Bronchial epithelial cell (primary cell): ENCODE results near the gene ZBTB7B. TPM values are rescaled to one million over a fixed set of nuclear protein-coding genes. Genes with fewer than 3 reads are reported as not detected.

Experiments
- DNase-seq: peaks from one replicate; pipeline ENCODE4 v3.0.0-alpha.2; 2010; ENCODE audit warnings: low read depth
- FAIRE-seq: peaks from 2 replicates; lab custom pipeline; 2011; peaks lifted over from hg19 to GRCh38; lab: Jason Lieb, UNC
- H3K27me3 ChIP-seq: 2 replicates; pipeline ENCODE4 v1.5.1; 2011; ENCODE audit warnings: low read length; ENCODE audit not compliant: control insufficient read depth, insufficient read depth
- H3K36me3 ChIP-seq: 2 replicates; pipeline ENCODE4 v1.5.1; 2011; ENCODE audit warnings: low read length; ENCODE audit not compliant: control insufficient read depth, insufficient read depth
- H3K4me3 ChIP-seq: 2 replicates; pipeline ENCODE4 v1.5.1; 2011; ENCODE audit warnings: mild to moderate bottlenecking, low read depth, low read length, control low read depth
- total RNA-seq: library from RNA; depleted of rRNA; stranded (reverse); fragments of >200 nt; gene quantifications from 2 replicates; pipeline ENCODE4 v1.2.1, GENCODE V29; 2014
- TF ChIP-seq, protein P1 (sequence below): IDR thresholded peaks from 2 replicates; pipeline ENCODE4 v1.5.1; 2011; ENCODE audit warnings: mild to moderate bottlenecking, moderate library complexity, low read length, control low read depth, inconsistent platforms; ENCODE audit not compliant: insufficient read depth, severe bottlenecking

Gene ZBTB7B
- total RNA-seq, 1 donor from 2014 or later = 46.1 TPM

DNA sequence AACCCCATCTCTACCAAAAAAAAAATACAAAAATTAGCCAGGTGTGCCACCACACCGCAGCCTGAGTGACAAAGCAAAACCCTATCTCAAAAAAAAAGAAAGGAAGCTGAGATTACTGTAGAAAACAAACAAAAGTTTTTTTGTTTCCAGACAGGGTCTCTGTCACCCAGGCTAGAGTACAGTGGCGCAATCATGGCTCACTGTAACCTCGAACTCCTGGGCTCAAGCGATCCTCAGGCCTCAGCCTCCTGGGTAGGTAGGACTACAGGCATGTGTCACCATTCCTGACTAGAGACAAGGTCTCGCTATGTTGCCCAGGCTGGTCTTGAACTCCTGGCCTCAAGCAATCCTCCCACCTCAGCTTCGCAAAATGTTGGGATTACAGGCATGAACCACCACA, 38.2 kb upstream of the ZBTB7B start:
- H3K36me3 ChIP-seq = peaks cover 41% of the 10 kb centered on the region
- H3K27me3 ChIP-seq = no peaks in the 10 kb centered on the region
- DNase-seq (no peak), FAIRE-seq (no peak)
- H3K4me3 ChIP-seq = no peak overlapping the region
- TF ChIP-seq, protein P1, sequence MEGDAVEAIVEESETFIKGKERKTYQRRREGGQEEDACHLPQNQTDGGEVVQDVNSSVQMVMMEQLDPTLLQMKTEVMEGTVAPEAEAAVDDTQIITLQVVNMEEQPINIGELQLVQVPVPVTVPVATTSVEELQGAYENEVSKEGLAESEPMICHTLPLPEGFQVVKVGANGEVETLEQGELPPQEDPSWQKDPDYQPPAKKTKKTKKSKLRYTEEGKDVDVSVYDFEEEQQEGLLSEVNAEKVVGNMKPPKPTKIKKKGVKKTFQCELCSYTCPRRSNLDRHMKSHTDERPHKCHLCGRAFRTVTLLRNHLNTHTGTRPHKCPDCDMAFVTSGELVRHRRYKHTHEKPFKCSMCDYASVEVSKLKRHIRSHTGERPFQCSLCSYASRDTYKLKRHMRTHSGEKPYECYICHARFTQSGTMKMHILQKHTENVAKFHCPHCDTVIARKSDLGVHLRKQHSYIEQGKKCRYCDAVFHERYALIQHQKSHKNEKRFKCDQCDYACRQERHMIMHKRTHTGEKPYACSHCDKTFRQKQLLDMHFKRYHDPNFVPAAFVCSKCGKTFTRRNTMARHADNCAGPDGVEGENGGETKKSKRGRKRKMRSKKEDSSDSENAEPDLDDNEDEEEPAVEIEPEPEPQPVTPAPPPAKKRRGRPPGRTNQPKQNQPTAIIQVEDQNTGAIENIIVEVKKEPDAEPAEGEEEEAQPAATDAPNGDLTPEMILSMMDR = no peak

DNA sequence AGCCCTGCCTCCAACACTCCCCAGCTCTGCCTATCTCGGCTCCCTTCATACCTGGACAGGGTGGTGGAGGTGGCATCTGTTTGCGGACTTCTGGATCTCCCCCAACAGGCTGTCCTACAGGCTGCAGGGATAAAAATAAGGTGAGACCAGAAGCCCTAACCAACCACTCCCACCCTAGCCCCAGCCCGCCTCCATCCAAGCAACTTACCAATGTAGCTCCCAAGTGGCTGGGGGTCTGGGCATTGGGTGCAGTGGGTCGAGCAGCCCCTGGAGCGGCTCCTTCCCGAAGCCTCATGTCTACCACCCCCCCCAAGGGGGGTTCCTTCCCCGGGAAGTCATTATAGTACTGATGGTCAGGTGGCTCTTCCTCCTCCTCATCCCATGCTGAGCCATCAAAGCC, 36.5 kb upstream of the ZBTB7B start:
- no peak for FAIRE-seq

DNA sequence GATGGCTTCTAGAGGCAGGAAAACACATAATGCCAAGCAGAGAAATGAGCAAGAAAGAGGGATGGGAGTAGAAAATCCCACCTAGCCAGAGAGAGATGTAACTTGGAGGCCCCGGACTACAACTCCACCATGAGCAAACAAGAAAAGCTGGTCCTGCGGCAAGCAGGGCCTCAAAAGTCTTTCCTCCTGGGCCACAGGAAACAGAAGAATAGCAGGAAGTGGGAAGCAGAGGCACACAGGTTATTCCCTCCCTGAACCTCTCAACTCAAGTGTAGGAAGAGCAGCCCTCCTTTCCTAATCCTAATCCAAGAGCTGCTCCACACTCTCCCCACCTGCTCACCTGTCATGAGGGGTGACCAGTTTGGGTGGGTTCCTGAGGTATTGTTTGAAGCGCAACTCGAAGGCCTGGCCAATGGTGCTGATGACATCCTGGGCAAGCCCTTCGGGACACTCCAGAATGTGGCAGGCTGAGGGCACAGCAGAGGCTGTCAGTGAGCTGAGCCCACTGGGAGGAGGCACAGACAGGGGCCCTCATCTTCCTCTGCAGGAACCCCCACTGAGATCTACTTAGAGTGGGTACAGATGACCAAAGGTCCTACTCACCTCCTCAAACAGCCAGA, 35.2 kb upstream of the ZBTB7B start:
- H3K36me3 ChIP-seq = peaks cover 43% of the 10 kb centered on the region
- DNase-seq (no peak), FAIRE-seq (no peak)
- no peaks in the 10 kb centered on the region for H3K27me3 ChIP-seq
- peak overlapping the region; percentile 2 for H3K4me3 ChIP-seq
- TF ChIP-seq, protein P1 = no peak

More for the DNA sequence above, 36.5 kb upstream of the ZBTB7B start:
- Histone ChIP-seq H3K4me3 (no peak overlapping the region), H3K36me3 (peaks cover 43% of the 10 kb centered on the region), H3K27me3 (no peaks in the 10 kb centered on the region)
- no peak for DNase-seq
- TF ChIP-seq, protein P1 = no peak

DNA sequence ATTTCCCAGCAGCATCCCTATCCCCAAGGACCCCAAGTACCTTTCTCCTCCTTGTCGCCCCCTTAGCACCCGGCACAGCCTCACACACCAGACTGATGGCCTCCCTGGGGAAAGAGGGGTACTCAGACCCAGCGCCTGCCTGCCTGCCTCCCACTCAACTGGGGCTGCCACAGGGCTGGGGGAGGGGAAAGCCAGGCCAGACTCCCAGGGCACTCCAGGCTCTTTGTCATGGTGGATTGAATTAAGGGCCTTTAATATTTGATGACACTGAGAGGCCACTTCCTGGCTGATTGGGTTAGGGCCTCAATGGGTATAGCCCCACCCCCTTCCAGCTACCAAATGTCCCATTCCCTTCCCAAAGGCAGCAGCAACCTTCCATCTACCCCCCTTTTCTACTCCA, 33.9 kb upstream of the ZBTB7B start:
- peaks cover 41% of the 10 kb centered on the region for H3K36me3 ChIP-seq
- FAIRE-seq (no peak), DNase-seq (no peak)
- no peaks in the 10 kb centered on the region for H3K27me3 ChIP-seq
- H3K4me3 ChIP-seq = peak overlapping the region; percentile 74
- TF ChIP-seq, protein P1 = no peak

DNA sequence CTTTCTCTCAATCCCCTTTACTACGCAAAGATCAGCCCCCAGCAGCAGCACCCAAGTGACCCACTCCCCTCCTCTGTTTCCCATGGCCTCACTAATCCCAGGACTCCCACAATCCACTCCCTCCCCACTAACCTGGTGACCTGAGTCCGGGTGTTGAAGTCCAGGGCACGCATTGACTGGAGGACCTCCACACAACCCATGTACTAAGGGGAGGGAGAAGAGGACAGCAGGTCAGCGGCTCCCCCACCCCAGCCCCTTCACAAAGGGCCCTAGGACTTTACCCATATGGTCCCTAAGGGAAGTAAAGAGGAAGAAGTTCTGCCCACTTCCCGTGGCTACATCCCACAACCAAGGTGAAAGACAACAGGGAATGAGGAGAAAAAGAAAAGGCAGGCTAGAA, 33.4 kb upstream of the ZBTB7B start:
- no peak for FAIRE-seq
- peak overlapping the region; percentile 74 for H3K4me3 ChIP-seq
- TF ChIP-seq, protein P1 = no peak
- H3K27me3 ChIP-seq = no peaks in the 10 kb centered on the region
- DNase-seq = no peak
- peaks cover 41% of the 10 kb centered on the region for H3K36me3 ChIP-seq
